ENCODE results near the gene HOXB13. TPM values are rescaled to one million over a fixed set of nuclear protein-coding genes. Genes with fewer than 3 reads are reported as not detected.

The HOXB13 gene
- 26.4 to 26.9 TPM (median 26.8 TPM) in 3 replicates for total RNA-seq

DNA sequence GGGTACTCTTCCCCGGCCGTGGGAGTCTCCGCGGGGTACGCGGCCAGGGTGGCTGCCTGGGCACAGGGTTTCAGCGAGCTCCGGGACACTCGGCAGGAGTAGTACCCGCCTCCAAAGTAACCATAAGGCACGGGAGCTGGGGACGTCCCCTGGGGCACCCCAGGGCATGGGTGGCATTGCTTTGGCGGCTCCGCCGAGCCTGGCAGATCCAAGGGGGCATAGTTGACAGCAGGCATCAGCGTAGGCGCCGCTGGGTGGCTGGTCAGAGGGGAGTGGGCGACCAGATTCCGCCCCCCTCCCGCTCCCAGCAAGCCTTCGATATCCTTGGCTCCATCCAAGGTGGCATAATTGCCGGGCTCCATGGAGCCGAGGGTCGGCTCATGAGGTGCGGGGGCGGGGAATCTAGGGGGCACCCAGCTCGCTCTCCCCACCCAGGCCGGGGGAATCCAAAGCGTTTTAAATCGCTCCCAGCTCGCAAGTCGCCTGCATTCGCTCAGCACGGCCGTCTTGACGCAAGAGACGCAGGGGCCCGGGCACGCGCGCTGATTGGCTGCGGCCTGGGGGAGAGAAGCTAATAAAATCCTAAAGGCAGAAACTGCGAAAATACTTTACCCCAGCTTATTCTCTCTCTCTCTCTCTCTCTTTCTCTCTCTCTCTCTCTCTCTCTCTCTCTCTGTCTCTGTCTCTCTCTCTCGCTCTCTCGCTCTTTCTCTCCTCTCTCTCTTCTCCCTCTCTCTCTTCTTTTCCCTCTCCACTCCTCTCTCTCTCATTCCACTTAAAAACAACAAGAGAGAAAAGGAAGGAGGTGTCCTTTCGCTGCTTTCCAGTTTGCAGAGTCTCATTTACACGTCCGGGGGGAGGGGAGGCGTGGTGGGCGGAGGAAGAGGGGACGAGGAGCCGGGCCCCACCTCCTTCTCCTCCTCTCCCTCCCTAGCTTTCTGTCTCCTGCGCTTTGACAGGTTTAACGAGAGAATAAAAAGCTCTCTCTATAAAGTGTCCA, at the start of gene HOXB13:
Gene HOXB13 (minus strand): TSS at position 519 of the 1,000 bp plus-strand sequence. CDS start 157 bp downstream, at position 362.
- H3K27me3 Mint-ChIP-seq (ENCODE audit: low read depth): peaks cover 99% of the 10 kb centered on the region
- H3K4me1 Mint-ChIP-seq: peaks cover 59% of the 10 kb centered on the region
- H3K4me3 Mint-ChIP-seq: peak within 1 kb of the TSS; percentile 79
- H3K36me3 Mint-ChIP-seq: no peaks in the 10 kb centered on the region
- peak within 1 kb of the TSS; percentile 100 for H3K27ac Mint-ChIP-seq
- TF ChIP-seq, protein P1, sequence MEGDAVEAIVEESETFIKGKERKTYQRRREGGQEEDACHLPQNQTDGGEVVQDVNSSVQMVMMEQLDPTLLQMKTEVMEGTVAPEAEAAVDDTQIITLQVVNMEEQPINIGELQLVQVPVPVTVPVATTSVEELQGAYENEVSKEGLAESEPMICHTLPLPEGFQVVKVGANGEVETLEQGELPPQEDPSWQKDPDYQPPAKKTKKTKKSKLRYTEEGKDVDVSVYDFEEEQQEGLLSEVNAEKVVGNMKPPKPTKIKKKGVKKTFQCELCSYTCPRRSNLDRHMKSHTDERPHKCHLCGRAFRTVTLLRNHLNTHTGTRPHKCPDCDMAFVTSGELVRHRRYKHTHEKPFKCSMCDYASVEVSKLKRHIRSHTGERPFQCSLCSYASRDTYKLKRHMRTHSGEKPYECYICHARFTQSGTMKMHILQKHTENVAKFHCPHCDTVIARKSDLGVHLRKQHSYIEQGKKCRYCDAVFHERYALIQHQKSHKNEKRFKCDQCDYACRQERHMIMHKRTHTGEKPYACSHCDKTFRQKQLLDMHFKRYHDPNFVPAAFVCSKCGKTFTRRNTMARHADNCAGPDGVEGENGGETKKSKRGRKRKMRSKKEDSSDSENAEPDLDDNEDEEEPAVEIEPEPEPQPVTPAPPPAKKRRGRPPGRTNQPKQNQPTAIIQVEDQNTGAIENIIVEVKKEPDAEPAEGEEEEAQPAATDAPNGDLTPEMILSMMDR (IDR thresholded peaks at IDR 0.05; ENCODE audit: unreplicated experiment): no peak
- H3K9me3 Mint-ChIP-seq: no peaks in the 10 kb centered on the region
- peak; percentile 77 to 84 for DNase-seq (ENCODE audit: low spot score in 2 of 2, unreplicated experiment in 2 of 2)

DNA sequence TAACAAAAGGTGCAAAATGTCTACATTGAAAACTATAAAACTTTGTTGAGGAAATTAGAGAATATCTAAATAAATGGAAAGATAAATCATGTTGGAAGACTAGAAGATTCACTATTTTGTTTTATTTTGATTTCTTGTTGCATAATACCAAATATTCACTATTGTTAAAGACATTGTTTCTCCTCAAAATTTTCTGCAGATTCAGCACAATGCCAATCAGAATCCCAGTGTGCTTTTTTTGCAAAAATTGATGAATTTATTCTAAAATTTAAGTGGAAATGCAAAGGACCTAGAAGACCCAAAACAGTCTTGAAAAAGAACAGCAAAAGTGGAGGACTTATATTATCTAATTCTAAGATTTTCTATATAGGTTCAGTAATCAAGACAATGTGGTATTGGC, 48.1 kb upstream of the HOXB13 start:
- TF ChIP-seq, protein P1 (IDR thresholded peaks at IDR 0.05; ENCODE audit: unreplicated experiment): no peak
- Mint-ChIP-seq H3K9me3 (peaks cover 13% of the 10 kb centered on the region), H3K36me3 (no peaks in the 10 kb centered on the region), H3K4me1 (no peaks in the 10 kb centered on the region), H3K4me3 (no peak overlapping the region), H3K27ac (no peak overlapping the region), H3K27me3 (ENCODE audit: low read depth) (peaks cover 24% of the 10 kb centered on the region)
- no peak for DNase-seq (ENCODE audit: low spot score in 2 of 2, unreplicated experiment in 2 of 2)

DNA sequence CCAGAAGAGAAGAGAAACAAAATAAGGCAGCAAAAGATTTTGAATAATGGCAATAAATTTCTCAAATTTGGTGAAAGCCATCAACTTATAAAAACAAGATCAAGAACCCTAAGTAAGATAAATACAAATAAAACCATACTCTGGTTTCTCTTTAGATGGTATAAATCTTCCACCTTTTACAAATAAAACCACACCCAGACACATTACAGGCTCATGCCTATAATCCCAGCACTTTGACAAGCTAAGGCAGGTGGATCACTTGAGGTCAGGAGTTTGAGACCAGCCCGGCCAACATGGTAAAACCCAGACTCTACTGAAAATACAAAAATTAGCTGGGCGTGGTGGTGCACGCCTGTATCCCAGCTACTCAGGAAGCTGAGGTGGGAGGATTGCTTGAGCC, 44.7 kb upstream of the HOXB13 start:
- Mint-ChIP-seq H3K36me3 (no peaks in the 10 kb centered on the region), H3K4me3 (no peak overlapping the region), H3K4me1 (no peaks in the 10 kb centered on the region), H3K27ac (no peak overlapping the region), H3K27me3 (ENCODE audit: low read depth) (peaks cover 20% of the 10 kb centered on the region), H3K9me3 (peaks cover 4% of the 10 kb centered on the region)
- TF ChIP-seq, protein P1 (IDR thresholded peaks at IDR 0.05; ENCODE audit: unreplicated experiment): no peak
- no peak for DNase-seq (ENCODE audit: low spot score in 2 of 2, unreplicated experiment in 2 of 2)

DNA sequence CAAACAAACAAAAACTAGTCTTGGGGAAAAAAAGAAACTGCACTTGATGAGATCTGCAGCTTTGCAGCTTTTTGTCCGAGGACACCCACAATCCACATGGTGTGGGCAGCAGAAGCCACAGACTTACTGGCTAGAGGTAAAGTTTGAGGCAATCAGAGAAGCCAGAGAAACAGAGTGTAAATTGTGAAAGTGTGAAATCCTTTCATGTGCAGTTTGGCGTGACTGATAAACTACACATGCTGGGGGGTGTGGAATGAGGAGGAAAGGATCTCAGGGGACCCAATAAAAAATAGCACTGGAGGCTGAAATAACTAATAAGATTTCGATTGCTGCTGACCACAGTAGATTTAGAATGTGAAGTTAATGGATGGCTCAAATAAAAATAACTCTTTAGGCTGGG, 42.4 kb upstream of the HOXB13 start:
- Mint-ChIP-seq H3K4me1 (no peaks in the 10 kb centered on the region), H3K27me3 (ENCODE audit: low read depth) (peaks cover 20% of the 10 kb centered on the region), H3K27ac (no peak overlapping the region), H3K36me3 (no peaks in the 10 kb centered on the region), H3K9me3 (peaks cover 4% of the 10 kb centered on the region), H3K4me3 (no peak overlapping the region)
- TF ChIP-seq, protein P1 (IDR thresholded peaks at IDR 0.05; ENCODE audit: unreplicated experiment): no peak
- no peak for DNase-seq (ENCODE audit: low spot score in 2 of 2, unreplicated experiment in 2 of 2)

DNA sequence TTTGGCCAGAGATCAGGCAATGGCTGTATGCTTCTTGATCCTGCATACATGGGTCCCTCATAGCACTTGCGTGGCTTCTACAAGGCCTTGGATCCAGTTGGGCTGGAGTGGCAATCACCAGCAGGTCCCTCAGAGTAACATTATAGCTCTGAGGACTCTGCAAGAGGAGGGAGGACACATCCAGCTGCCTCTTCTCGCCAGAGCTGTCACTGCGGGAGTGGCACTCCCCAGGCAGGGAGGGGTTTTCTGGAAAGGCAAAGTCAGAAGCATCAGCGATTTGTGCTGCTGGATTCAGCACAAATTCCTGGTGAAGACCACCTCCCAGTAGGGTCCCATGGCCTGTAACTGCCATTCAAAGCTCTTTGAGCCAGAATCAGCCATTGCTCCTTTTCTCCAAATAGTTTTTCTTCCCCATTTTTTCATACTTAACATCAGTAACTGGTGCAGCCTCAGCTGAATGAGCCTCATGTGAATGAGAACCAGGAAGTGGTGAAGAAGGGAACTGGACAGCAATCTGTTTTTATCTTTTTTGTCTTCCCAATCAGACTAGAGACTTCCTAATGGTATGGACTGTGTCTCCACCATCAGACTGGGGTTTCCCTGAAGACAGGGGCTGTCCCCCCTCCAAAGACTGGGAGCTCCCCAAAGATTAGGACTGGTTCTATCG, 40.6 kb upstream of the HOXB13 start:
- DNase-seq (ENCODE audit: low spot score in 2 of 2, unreplicated experiment in 2 of 2): no peak
- Mint-ChIP-seq H3K27me3 (ENCODE audit: low read depth) (peaks cover 36% of the 10 kb centered on the region), H3K9me3 (no peaks in the 10 kb centered on the region), H3K27ac (no peak overlapping the region), H3K4me1 (no peaks in the 10 kb centered on the region), H3K36me3 (no peaks in the 10 kb centered on the region), H3K4me3 (no peak overlapping the region)
- TF ChIP-seq, protein P1 (IDR thresholded peaks at IDR 0.05; ENCODE audit: unreplicated experiment): no peak
